ENCODE results near the gene PKD2L2.

DNA sequence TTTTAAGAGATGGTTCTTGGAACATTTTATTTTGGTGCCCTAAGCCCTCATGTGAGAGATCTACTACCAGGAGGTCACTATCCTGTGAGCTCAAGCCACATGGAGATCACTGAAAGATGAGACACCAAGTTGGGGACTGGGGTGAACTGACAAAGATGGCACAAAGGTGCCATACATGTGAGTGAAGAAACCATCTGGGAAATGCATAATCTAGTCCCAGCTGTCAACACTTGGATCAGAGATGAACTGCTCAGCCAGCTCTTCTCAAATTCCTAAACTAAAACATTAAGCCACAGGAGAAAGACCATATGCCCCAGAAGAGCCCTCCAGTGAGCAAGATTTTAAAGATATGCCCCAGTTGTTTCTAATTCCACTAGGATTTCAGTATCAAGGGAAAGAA is 43.8 kb upstream of the PKD2L2 start:
- TF ChIP-seq, protein P1, sequence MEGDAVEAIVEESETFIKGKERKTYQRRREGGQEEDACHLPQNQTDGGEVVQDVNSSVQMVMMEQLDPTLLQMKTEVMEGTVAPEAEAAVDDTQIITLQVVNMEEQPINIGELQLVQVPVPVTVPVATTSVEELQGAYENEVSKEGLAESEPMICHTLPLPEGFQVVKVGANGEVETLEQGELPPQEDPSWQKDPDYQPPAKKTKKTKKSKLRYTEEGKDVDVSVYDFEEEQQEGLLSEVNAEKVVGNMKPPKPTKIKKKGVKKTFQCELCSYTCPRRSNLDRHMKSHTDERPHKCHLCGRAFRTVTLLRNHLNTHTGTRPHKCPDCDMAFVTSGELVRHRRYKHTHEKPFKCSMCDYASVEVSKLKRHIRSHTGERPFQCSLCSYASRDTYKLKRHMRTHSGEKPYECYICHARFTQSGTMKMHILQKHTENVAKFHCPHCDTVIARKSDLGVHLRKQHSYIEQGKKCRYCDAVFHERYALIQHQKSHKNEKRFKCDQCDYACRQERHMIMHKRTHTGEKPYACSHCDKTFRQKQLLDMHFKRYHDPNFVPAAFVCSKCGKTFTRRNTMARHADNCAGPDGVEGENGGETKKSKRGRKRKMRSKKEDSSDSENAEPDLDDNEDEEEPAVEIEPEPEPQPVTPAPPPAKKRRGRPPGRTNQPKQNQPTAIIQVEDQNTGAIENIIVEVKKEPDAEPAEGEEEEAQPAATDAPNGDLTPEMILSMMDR (IDR thresholded peaks at IDR 0.05), result no peak
- no peak for TF ChIP-seq POLR2A (IDR thresholded peaks at IDR 0.05)
